Stimulated activated CD4-positive, alpha-beta T cell treated with anti-CD3 and anti-CD28 coated beads, Interleukin-4, amount 100 ng/mL, for 24 hours (primary cell): ENCODE measurements around the gene CLPTM1L.
"Not testable (repeated sequence)": the region's sequence is repeated elsewhere in the genome, so short reads cannot be mapped to it uniquely, and the experiment has no call there.

ENCODE experiments used
- DNase-seq: peaks from one replicate; pipeline ENCODE4 v3.0.0-alpha.2; 2020

The CLPTM1L gene

GRCh38 chr5:1285883-1286291 lies 59.0 kb downstream of the CLPTM1L start:
- DNase-seq: no peak

GRCh38 chr5:1285141-1285540 lies 59.8 kb downstream of the CLPTM1L start:
- DNase-seq: no peak

- DNase-seq: not testable (repeated sequence)
Measured at GRCh38 chr5:1284336-1284970, 60.4 kb downstream of the CLPTM1L start.

- not testable (repeated sequence) for DNase-seq
Measured at GRCh38 chr5:1283729-1284041, 61.2 kb downstream of the CLPTM1L start.

- DNase-seq: not testable (repeated sequence)
Measured at GRCh38 chr5:1282993-1283728, 61.7 kb downstream of the CLPTM1L start.

- no peak for DNase-seq
Measured at GRCh38 chr5:1282131-1282992, 62.5 kb downstream of the CLPTM1L start.

- DNase-seq: no peak
Measured at GRCh38 chr5:1281038-1281882, 63.6 kb downstream of the CLPTM1L start.

GRCh38 chr5:1280177-1281037 lies 64.5 kb downstream of the CLPTM1L start:
- no peak for DNase-seq

- DNase-seq: no peak
Measured at GRCh38 chr5:1279443-1280151, 65.3 kb downstream of the CLPTM1L start.

GRCh38 chr5:1278656-1279442 lies 66.0 kb downstream of the CLPTM1L start:
- DNase-seq: no peak

GRCh38 chr5:1278216-1278615 lies 66.7 kb downstream of the CLPTM1L start:
- no peak for DNase-seq

GRCh38 chr5:1277781-1278180 lies 67.1 kb downstream of the CLPTM1L start:
- no peak for DNase-seq

GRCh38 chr5:1277331-1277730 lies 67.6 kb downstream of the CLPTM1L start:
- no peak for DNase-seq

- DNase-seq: no peak
Measured at GRCh38 chr5:1276930-1277329, 68.0 kb downstream of the CLPTM1L start.

- not testable (repeated sequence) for DNase-seq
Measured at GRCh38 chr5:1275397-1276391, 69.2 kb downstream of the CLPTM1L start.

- DNase-seq: no peak
Measured at GRCh38 chr5:1274471-1274870, 70.4 kb downstream of the CLPTM1L start.

GRCh38 chr5:1273745-1274144 lies 71.2 kb downstream of the CLPTM1L start:
- no peak for DNase-seq

GRCh38 chr5:1272201-1272600 lies 72.7 kb downstream of the CLPTM1L start:
- DNase-seq: no peak
